Mesodermal cell (in vitro differentiated cells): ENCODE data around the gene CFC1B.
"Not testable (repeated sequence)": the region's sequence is repeated elsewhere in the genome, so short reads cannot be mapped to it uniquely, and the experiment has no call there.

ENCODE experiments used
- H3K27ac ChIP-seq: 2 replicates; pipeline ENCODE4 v1.7.0; 2013; ENCODE audit warnings: mild to moderate bottlenecking, low read depth, low read length, moderate library complexity; ENCODE audit not compliant: severe bottlenecking
- H3K36me3 ChIP-seq: 2 replicates; pipeline ENCODE4 v1.7.1; 2013; ENCODE audit warnings: mild to moderate bottlenecking, low read length, moderate library complexity; ENCODE audit not compliant: control insufficient read depth, insufficient read depth
- H3K4me1 ChIP-seq: one replicate; pipeline ENCODE4 v1.7.1; 2013; ENCODE audit warnings: mild to moderate bottlenecking, low read length; ENCODE audit not compliant: insufficient read depth, control insufficient read depth, poor library complexity, severe bottlenecking
- H3K4me3 ChIP-seq: 2 replicates; pipeline ENCODE4 v1.7.0; 2013; ENCODE audit warnings: low read length, control low read depth, mild to moderate bottlenecking; ENCODE audit not compliant: insufficient read depth, poor library complexity, severe bottlenecking; ENCODE audit errors: extremely low read depth
- H3K9me3 ChIP-seq: 2 replicates; pipeline ENCODE4 v1.7.1; 2013; ENCODE audit warnings: mild to moderate bottlenecking, low read length, moderate library complexity; ENCODE audit not compliant: control insufficient read depth
- WGBS, 2 experiments: methylation state at CpG; one replicate each; pipeline ENCODE4 v1.1.5; 2013; ENCODE audit warnings: missing lambda C conversion rate in 2 of 2; ENCODE audit not compliant: insufficient coverage in 2 of 2; 5-methylcytosine and 5-hydroxymethylcytosine counted together

CFC1B gene

DNA sequence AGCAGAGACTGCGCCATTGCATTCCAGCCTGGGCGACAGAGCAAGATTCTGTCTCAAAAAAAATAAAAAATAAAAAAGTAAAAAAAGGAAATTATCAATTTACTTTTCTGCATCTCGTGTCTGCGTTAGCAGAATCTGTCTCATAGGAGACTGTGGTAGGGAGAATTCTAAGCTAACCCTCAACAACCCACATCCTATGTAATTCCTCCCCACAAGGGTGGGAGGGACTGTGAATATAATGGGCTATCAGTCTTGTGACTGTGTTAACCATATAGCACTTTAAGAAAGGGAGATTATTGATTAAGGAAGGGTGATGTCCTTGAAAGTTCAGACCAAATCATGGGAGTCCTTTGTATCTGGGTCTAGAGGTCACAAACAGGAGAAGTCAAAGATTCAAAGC lies 45.1 kb downstream of the CFC1B start:
- no CpG with 5 or more reads among the region's 4 CpGs for WGBS, 2 experiments
- not testable (repeated sequence) for H3K4me1 ChIP-seq, H3K9me3 ChIP-seq

DNA sequence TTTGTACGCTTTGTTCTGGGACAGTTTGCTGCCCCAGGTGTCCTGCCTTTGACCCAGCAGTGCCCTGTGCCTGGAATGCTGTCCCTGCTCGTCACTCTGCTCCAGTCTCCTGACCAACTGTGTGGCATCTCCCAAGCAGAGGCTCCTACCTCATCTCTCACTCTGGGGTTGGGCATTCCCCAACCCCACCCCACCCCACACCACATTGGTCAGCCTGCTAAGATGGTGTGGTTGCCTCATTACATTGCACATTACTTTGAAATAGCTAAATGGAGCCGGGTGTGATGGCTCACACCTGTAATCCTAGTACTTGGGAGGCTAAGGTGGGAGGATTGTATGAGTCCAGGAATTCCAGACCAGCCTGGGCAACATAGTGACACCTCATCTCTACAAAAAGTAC lies 50.9 kb downstream of the CFC1B start:
- H3K36me3 ChIP-seq, H3K27ac ChIP-seq, H3K4me3 ChIP-seq, H3K4me1 ChIP-seq, H3K9me3 ChIP-seq: not testable (repeated sequence)
- WGBS, 2 experiments = no CpG with 5 or more reads among the region's 3 CpGs

More for the DNA sequence above, 45.1 kb downstream of the CFC1B start:
- H3K4me3 ChIP-seq, H3K36me3 ChIP-seq, H3K27ac ChIP-seq: not testable (repeated sequence)

DNA sequence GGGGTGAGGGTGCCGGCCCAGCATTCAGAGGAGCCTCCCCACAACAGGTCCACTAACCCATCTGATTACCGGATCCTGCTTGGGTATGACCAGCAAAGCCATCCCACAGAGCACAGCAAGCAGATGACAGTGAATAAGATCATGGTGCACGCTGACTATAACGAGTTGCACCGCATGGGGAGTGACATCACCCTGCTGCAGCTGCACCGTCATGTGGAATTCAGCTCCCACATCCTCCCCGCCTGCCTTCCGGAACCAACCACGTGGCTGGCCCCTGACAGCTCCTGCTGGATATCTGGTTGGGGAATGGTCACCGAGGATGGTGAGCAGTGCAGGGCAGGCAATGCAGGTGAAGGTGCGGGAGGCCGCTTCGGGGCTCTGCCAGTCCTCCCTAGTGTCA lies 53.2 kb downstream of the CFC1B start:
- H3K36me3 ChIP-seq, H3K4me1 ChIP-seq, H3K9me3 ChIP-seq, H3K27ac ChIP-seq, H3K4me3 ChIP-seq: not testable (repeated sequence)
- WGBS, 2 experiments = 100% methylated on average over 2 of the region's 13 CpGs; no CpG with 5 or more reads in 1 of the 2 experiments

DNA sequence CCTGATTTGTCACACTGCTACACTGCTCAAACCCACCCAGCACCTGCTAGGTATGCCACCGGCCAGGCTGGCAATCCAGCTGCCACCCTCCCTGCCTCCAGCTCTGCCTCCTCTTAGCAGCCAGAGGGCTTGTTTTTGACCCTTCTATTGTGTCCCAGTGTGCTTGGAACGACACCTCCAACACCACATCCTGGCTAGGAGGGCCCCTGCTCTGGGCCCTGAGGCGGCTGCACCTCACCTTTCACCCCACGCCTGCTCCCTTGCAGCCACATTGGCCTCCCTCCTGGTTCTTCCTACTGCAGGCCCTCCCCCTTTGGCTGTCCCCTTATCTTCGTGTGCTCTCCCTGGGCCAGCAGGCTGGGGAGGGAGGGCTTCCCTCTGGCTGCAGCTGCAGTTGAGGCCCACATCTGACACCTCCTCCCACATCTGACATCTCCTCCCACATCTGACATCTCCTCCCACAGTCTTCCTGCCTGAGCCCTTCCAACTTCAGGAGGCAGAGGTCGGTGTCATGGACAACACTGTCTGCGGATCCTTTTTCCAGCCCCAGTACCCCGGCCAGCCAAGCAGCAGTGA lies 55.3 kb downstream of the CFC1B start:
- H3K4me1 ChIP-seq, H3K27ac ChIP-seq, H3K36me3 ChIP-seq, H3K9me3 ChIP-seq, H3K4me3 ChIP-seq: not testable (repeated sequence)
- no CpG with 5 or more reads among the region's 8 CpGs for WGBS, 2 experiments

DNA sequence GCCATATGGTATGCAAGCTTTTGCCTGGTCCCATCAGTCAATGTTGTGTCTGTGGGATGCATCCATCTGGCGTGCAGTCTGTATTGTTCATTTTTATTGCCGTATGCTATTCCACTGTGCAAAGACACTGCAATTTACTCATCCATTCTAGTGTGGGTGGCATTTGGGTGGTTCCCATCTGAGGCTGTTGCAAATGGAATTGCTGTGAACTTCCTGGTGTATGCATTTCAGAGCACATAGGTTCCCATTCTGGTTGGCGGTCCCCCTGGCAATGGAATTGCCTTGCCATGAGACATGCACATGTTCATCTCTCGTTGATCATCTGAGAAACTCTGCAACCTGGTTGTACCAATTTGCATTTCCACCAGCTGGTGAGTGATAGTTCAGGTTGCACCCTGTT lies 56.5 kb downstream of the CFC1B start:
- H3K4me3 ChIP-seq, H3K9me3 ChIP-seq, H3K36me3 ChIP-seq, H3K4me1 ChIP-seq, H3K27ac ChIP-seq: not testable (repeated sequence)
- no CpG with 5 or more reads among the region's 4 CpGs for WGBS, 2 experiments
